Activated T-cell treated with anti-CD3 and anti-CD28 coated beads for 48 hours (primary cell): Measurements from ENCODE around the gene JARID2.
A peak's percentile ranks its signal among the peaks of the same experiment; 100 is the strongest.

Experiments
- DNase-seq: peaks from one replicate; pipeline ENCODE4 v3.0.0-alpha.2; 2020; ENCODE audit warnings: low read depth

JARID2 gene

GRCh38 chr6:15245361-15246216 is at the start of gene JARID2:
Gene JARID2, plus strand, starts transcription at chr6:15246069. Its CDS starts 471 bp downstream, at chr6:15246540.
- peak; percentile 91 for DNase-seq

DNA sequence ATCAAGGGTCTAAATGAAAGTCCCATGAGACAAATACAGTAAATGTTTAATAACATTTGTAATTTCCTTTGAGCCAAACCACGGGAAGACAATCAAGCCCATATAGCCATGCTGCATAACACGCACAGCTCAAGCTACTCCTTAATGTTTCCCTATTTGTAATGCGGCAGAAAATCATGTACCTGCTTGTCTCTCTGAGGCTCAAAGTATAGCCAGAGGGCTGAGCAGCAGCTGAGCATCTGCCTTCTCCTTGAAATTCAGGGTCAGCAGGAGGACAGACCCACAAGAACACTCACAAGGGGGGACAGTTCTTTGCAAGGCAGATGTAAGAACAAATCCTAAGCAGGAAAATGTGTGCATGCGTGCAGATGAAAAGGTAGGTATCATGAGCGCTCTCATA is 45.8 kb upstream of the JARID2 start:
- DNase-seq: no peak

DNA sequence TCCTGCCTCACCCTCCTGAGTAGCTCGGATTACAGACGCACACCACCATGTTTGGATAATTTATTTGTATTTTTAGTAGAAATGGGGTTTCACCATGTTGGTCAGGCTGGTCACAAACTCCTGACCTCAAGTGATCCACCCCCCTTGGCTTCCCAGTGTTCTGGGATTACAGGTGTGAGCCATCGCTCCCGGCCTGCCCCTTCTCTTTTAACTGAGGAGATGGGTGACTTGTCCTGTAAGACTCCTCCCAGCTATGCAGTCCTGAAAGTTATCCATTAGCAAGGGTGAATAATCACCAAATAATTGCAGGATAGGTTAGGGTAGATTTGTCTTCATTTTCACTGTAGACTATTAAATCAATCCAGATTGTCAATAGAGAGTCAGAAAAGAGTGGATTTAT is 40.5 kb upstream of the JARID2 start:
- no peak for DNase-seq

- no peak for DNase-seq
Measured at GRCh38 chr6:15206887-15207286, 39.0 kb upstream of the JARID2 start.

DNA sequence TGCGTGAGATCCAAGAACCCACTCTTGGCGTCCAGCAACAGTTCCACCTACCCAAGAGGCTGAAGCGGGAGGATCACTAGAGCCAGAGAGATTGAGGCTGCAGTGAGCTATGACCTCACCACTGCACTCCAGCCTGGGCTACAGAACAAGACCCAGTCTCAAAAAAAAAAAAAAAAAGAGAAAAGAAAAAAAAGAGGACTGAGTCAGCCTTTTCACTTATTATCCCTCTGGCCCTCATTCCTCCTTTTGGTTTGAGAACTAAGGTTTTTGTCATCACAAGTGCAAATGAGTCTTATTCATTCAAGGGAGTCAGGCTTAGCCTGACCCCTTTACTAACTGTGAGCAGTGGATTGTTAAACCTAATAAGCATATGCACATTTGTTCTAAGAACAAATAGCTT is 37.9 kb upstream of the JARID2 start:
- no peak for DNase-seq

DNA sequence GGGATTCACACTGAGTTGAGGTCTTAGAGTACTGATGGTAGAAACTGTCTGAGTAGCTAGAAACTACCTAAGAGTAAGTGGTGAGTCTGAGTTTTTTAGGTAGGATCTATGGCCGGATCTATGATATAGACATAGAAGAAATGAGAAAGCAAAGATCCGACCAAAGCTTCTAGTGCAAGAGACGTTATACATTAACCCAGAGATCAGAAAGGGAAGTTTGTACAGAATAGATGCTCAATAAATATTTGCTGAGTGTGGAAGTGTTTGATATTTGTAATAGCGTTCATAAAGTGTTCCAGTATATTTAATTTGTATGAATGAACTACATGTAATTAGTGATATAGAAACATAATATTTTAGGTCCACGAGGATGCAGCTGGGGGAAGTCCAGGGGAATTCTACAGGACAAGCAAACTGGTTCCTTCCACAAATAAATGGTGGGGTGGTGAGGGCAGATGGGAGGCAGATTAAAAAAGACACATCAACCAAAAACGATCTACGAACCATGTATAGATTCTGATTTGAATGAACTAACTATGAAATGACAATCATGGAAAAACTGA is 31.9 kb upstream of the JARID2 start:
- DNase-seq: no peak

- DNase-seq: no peak
Measured at GRCh38 chr6:15218401-15218800, 27.5 kb upstream of the JARID2 start.

DNA sequence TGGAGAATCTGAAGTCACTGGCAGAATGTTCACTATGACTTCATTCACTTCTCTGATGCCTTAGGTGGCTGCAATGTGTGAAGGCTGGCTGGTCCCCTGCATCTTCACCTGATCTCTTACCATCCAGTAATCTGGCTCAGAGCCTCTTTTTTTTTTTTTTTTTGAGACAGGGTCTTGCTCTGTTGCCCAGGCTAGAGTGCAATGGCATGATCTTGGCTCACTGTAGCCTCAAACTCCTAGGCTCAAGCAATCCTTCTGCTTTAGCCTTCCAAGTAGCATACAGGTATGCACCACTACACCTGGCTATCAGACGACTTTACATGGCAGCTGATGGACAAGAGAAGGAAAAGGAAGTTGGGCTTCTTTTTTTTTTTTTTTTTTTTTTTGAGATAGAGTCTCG is 25.8 kb upstream of the JARID2 start:
- no peak for DNase-seq

- DNase-seq: no peak
Measured at GRCh38 chr6:15227827-15228318, 18.0 kb upstream of the JARID2 start.

- no peak for DNase-seq
Measured at GRCh38 chr6:15230827-15231226, 15.0 kb upstream of the JARID2 start.

DNA sequence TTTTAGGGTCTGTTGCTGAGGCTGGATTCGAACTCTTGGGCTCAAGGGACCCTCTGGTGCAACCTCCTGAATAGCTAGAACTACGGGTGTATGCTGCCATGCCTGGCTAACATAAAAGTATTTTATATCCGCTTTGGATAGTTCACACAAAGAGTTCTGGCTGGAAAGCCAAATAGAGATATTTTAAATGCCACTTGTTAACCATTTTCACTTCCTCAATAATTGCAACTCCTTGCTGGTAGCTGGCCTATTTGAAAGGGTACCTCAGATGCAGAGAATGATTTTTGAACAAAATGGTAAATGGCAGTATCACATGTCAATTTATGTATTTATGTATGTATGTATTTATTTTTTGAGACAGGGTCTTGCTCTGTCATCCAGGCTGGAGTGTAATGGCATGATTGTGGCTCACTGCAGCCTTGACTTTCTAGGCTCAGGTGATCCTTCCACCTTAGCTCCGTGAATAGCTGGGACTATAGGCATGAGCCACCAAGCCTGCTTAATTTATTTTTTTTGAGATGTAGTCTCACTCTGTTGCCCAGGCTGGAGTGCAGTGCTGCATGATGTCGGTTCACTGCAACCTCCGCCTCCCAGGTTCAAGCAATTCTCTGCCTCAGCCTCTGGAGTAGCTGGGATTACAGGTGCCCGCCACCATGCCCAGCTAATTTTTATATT is 12.9 kb upstream of the JARID2 start:
- DNase-seq: no peak

- DNase-seq: no peak
Measured at GRCh38 chr6:15234068-15234758, 11.7 kb upstream of the JARID2 start.

- no peak for DNase-seq
Measured at GRCh38 chr6:15239616-15240364, 6.1 kb upstream of the JARID2 start.

- no peak for DNase-seq
Measured at GRCh38 chr6:15242503-15242902, 3.4 kb upstream of the JARID2 start.

- DNase-seq: no peak
Measured at GRCh38 chr6:15242937-15243614, 2.8 kb upstream of the JARID2 start.

DNA sequence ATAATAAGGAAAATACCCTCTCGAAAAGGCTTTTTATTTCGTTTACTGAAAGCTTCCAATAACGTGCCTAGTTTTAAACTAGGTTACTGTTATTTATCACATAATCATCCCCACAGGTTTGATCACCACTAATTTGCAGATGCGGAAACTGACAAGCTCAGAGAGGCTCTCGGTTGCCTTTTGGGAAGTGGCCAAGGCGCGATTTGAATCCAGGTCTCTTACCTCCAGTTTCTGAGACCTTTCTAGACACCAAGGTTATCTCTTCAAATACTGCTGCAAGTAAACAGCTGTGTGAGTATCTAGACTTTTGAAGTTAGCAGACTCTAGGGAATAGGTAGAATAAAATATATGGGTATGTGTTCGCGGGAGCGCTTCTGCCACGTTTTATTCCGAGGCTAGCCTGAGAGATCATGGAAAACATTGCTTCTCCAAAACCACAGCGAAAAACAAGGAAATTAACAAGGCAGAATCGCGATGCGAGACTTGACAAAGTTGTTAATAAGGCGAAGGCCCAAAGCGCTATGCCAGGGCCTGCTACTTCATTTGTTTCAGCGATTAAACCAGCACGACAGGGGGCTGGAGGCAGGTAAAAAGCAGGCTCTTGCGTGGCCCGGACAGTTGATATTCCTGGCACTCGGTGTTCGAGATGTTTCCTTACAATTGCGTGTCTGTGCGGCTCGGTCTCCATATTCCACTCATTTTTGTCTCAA is 1.8 kb upstream of the JARID2 start:
- DNase-seq: no peak

GRCh38 chr6:15244620-15245360 is 1.1 kb upstream of the JARID2 start:
- peak; percentile 43 for DNase-seq

DNA sequence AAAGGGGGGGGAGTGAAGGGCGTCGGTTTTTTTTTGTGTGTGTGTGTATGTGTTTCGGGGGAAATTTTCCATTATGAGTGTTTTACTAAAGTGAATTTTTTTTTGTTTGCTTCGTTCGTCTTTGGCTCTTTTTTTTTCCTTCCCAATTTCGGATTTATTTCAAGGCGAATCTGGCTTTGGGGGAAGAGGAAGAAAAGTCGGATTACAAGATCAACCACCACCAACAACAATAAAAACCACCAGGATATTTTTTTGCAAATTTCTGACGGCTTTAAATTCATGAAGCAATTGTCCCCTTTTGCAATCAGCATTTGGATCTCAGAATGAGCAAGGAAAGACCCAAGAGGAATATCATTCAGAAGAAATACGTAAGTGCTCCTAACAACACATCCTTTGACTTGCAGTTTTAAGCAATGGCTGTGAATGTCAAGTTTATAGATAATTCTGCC is 372 bp downstream of the JARID2 start:
- DNase-seq: no peak

DNA sequence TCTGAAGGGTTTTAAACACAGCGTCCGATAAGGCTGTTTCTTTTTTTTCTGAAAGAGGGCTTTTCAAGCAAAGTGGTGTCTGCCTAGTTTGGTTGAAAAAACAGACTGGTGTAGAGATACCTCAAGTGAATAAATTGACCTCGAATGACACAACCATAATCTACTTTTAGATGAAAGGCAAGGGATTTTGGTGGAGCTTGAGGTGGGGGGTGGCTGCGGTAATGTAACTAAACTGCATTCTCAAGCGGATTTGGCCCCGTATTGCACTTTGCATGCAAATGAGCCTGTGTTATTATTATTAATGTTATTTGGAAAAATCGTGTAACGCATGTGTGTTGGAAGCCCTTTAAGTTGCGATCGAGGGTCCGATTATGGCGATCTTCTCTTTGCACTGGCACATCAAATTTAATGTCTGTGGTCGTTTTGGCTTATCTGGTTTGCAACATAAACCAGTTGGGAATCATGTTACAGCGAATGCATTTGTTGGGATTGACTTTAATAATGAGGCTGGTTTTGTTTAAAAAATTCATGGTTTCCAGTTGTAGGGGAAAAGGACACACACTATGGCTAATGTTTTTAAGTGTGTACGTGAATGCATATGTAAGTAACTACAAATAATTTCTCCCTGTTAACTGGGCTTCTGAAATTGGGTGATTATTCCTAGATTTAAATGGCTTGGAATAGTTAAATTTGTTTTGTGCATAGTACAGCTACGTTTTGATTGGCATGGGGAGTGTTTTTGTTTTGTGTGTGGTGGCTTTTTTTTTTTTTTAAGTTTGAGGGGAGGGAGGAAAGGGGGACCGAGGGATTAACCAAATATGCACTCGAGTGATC is 1.0 kb downstream of the JARID2 start:
- DNase-seq: no peak
